Thyroid gland (tissue), 4 donors: ENCODE data around the gene CHMP6. TPM values are rescaled to one million over a fixed set of nuclear protein-coding genes. Genes with fewer than 3 reads are reported as not detected.

Source experiments
- DNase-seq, 2 donors: peaks; one replicate each; pipeline ENCODE4 v3.0.0-alpha.2; 2019
- H3K27ac ChIP-seq, 3 donors: fragments of 200-600 bp; sonication (generic); 1 replicate in 2 of 3; 2 replicates in 1 of 3; pipeline ENCODE4 v1.5.1; 2016 to 2019; ENCODE audit warnings: mild to moderate bottlenecking in 1 of 3, moderate library complexity in 1 of 3
- H3K27me3 ChIP-seq: fragments of 200-600 bp; sonication (generic); one replicate; pipeline ENCODE4 v1.5.1; 2019
- H3K36me3 ChIP-seq, 2 donors: fragments of 200-600 bp; sonication (generic); one replicate each; pipeline ENCODE4 v1.5.1; 2016 to 2019
- H3K4me1 ChIP-seq, 2 donors: fragments of 200-600 bp; sonication (generic); one replicate each; pipeline ENCODE4 v1.5.1; 2017 to 2019
- H3K4me3 ChIP-seq, 3 donors: fragments of 200-600 bp; sonication (generic); replicated peaks in 1 of 3; 1 replicate in 2 of 3; 2 replicates in 1 of 3; pipeline ENCODE4 v1.5.1; 2016; ENCODE audit warnings: mild to moderate bottlenecking in 1 of 3
- H3K9me3 ChIP-seq: fragments of 200-600 bp; sonication (generic); one replicate; pipeline ENCODE4 v1.5.1; 2017
- CTCF ChIP-seq, 6 experiments: fragments of 200-600 bp in 3 of 6; fragments of 450-650 bp in 3 of 6; sonication (generic) in 3 of 6; IDR thresholded peaks; one replicate each; pipeline ENCODE4 v1.5.1; 2016 to 2019; ENCODE audit warnings: antibody characterized with exemption in 6 of 6, mild to moderate bottlenecking in 2 of 6, inconsistent platforms in 1 of 6, moderate library complexity in 1 of 6
- POLR2A ChIP-seq, 2 donors: fragments of 450-650 bp; IDR thresholded peaks; one replicate each; pipeline ENCODE4 v1.6.1; 2017; ENCODE audit warnings: antibody characterized with exemption in 2 of 2, mild to moderate bottlenecking in 2 of 2, moderate library complexity in 1 of 2
- WGBS, 2 donors: methylation state at CpG; one replicate each; pipeline ENCODE4 v1.1.5; 2017; 5-methylcytosine and 5-hydroxymethylcytosine counted together
- intact Hi-C: fragments of 100-400 bp; cut with DNase I; formaldehyde crosslinking; loops from one replicate; pipeline ENCODE4 v1.15.1; 2023
- total RNA-seq, 4 donors: library from RNA; depleted of rRNA; stranded (reverse); fragments of >200 nt; gene quantifications; one replicate each; pipeline ENCODE4 v1.2.3, GENCODE V29; 2016

The CHMP6 gene
- total RNA-seq, 4 donors from 2014 or later, result 19.5 to 37.8 (median 27.8) TPM

- Histone ChIP-seq H3K27ac (no peak overlapping the region), H3K4me1 (no peaks in the 10 kb centered on the region), H3K4me3 (no peak overlapping the region), H3K36me3 (peaks cover 0 to 7% of the 10 kb centered on the region in 2 donors), H3K9me3 (no peaks in the 10 kb centered on the region), H3K27me3 (no peaks in the 10 kb centered on the region)
- no peak for DNase-seq
- TF ChIP-seq CTCF (IDR thresholded peaks at IDR 0.05) (no peak), POLR2A (IDR thresholded peaks at IDR 0.05) (no peak)
- 82 to 92% methylated on average over 13 to 14 of the region's 16 CpGs for WGBS, 2 donors
- intact Hi-C loops, result no loop called here
Measured at GRCh38 chr17:80948976-80949450, 42.6 kb upstream of the CHMP6 start.

GRCh38 chr17:80949451-80950421 is 41.9 kb upstream of the CHMP6 start:
- Histone ChIP-seq H3K4me1 (no peaks in the 10 kb centered on the region), H3K27ac (no peak overlapping the region), H3K27me3 (no peaks in the 10 kb centered on the region), H3K36me3 (peaks cover 0 to 7% of the 10 kb centered on the region in 2 donors), H3K4me3 (no peak overlapping the region), H3K9me3 (no peaks in the 10 kb centered on the region)
- intact Hi-C loops, result no loop called here
- WGBS, 2 donors, result 94 to 95% methylated on average over 25 to 31 of the region's 44 CpGs
- no peak for DNase-seq
- TF ChIP-seq CTCF (IDR thresholded peaks at IDR 0.05) (no peak), POLR2A (IDR thresholded peaks at IDR 0.05) (no peak)

GRCh38 chr17:80950466-80951120 is 41.0 kb upstream of the CHMP6 start:
- Histone ChIP-seq H3K27ac (no peak overlapping the region), H3K4me1 (no peaks in the 10 kb centered on the region), H3K9me3 (no peaks in the 10 kb centered on the region), H3K4me3 (no peak overlapping the region), H3K36me3 (peaks cover 0 to 7% of the 10 kb centered on the region in 2 donors), H3K27me3 (no peaks in the 10 kb centered on the region)
- no peak for DNase-seq
- intact Hi-C loops, result no loop called here
- no peak for TF ChIP-seq CTCF (IDR thresholded peaks at IDR 0.05)
- WGBS, 2 donors, result 92 to 93% methylated on average over 14 of the region's 17 CpGs

GRCh38 chr17:80951121-80952090 is 40.2 kb upstream of the CHMP6 start:
- Histone ChIP-seq H3K27me3 (no peaks in the 10 kb centered on the region), H3K9me3 (no peaks in the 10 kb centered on the region), H3K4me3 (no peak overlapping the region), H3K36me3 (peaks cover 0 to 7% of the 10 kb centered on the region in 2 donors), H3K4me1 (no peaks in the 10 kb centered on the region), H3K27ac (no peak overlapping the region)
- TF ChIP-seq CTCF (IDR thresholded peaks at IDR 0.05) (no peak), POLR2A (IDR thresholded peaks at IDR 0.05) (no peak)
- no peak for DNase-seq
- intact Hi-C loops, result no loop called here
- WGBS, 2 donors, result 97% methylated on average over 11 to 34 of the region's 38 CpGs
